HG02588 (cell line): ENCODE results near the gene CRY1.
"Not testable (repeated sequence)": the region's sequence is repeated elsewhere in the genome, so short reads cannot be mapped to it uniquely, and the experiment has no call there.

Source experiments
- ATAC-seq: cut with Tn5 transposase; IDR thresholded peaks from one replicate; pipeline ENCODE4 v1.9.1; 2021; ENCODE audit warnings: mild to moderate bottlenecking, moderate library complexity; ENCODE audit not compliant: unreplicated experiment

CRY1 gene

GRCh38 chr12:107108995-107109508 is 15.7 kb upstream of the CRY1 start:
- ATAC-seq, result no peak

- not testable (repeated sequence) for ATAC-seq
These were observed 15.0 kb upstream of the CRY1 start for GRCh38 chr12:107108366-107108765.

DNA sequence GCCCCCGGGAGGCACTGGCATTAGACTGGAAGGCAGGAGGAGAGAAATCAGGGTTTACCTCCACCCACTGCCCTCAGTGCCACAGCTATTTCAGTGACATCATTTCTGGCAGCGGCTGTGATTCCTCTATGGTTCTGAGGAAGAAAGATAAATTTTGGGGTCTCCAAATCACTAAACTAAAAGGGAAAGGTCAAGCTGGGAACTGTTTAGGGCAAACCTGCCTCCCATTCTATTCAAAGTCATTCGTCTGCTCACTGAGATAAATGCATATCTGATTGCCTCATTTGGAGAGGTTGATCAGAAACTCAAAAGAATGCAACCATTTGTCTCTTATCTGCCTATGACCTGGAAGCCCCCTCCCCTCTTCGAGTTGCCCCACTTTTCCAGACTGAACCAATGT is 14.0 kb upstream of the CRY1 start:
- no peak for ATAC-seq

DNA sequence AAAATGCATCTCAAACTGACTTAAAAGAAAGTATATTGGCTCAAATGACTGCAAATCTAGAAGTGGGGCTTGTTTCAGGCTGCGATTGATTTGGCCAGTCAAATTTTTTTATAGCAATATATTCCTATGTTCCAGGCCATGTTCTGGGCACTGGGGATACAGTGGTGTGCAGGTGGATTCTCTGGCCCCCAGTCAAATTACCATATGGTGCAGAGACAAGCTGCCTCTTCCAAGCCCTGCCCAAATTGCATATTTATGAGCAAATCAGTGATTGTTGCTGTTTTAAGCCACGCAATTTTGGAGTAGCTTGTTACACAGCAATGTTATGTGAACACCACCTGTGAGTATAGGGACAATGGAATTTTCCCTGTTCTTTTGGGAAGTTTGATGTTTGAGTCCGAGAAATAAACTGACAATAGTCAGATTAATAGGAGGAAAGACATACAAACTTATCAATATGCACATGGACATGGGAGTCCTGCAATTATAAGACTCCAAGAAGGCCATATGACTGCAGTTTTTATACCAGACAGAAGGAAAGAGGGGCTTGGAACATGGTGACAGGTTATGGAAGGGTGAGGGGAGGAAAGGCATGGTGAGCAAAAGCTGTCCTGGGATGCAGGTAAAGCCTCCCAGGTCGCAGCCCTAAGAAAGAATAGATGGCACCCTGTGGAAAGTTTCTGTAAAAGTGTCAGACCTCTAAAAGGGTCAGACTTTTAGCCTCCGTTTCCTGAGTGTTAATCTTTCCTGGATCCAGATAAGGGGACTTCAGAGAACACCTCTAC is 13.1 kb upstream of the CRY1 start:
- no peak for ATAC-seq

DNA sequence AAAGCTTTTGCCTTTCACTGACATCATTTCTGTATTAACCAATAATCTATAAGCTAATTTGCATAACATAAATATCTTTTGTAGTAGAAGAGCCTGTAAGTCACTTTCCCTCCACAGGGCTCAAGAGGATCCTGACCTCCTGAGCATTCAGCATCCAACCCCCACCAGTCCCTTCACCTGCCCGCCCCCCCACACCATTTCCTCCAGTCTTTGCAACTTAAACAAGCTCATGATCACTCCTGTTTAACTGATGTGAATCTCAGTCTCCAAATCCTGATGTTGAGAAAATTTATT is 12.0 kb upstream of the CRY1 start:
- ATAC-seq, result no peak

DNA sequence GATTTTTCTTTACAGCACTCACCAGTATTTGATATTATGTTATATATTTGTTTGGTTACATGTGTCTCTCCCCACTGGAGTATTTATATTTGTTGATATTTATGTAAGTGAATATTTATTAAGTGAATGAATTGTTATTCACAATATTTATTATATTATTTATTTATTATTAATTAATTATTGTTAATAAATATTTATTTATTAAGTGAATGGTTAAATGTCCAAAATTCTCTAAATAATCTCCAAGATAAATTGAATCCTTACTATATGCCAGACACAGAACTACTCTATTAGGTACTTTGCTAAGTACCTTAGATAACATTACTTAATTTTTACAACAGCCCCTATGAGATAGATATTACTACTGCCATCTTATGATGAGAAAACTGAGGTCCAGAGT is 10.2 kb upstream of the CRY1 start:
- no peak for ATAC-seq

DNA sequence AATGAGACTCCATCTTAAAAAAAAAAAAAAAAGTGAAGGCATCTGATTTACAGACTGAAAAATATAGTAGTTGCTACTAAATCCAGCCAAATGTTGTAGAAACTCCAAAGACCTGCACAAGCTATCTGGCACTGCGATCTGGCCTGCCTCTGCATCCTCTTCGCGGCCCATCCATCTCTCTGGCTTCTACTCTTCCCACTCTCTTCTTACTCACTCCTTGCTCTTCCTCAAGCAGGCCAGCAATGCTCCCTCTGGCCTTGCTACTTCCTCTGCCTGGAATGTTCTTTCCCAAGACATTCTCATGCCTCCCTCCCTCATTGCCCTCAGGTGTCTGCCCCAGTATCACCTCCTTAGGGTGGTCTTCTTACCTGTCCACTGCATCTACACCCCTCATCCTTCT is 9.7 kb upstream of the CRY1 start:
- ATAC-seq, result no peak

DNA sequence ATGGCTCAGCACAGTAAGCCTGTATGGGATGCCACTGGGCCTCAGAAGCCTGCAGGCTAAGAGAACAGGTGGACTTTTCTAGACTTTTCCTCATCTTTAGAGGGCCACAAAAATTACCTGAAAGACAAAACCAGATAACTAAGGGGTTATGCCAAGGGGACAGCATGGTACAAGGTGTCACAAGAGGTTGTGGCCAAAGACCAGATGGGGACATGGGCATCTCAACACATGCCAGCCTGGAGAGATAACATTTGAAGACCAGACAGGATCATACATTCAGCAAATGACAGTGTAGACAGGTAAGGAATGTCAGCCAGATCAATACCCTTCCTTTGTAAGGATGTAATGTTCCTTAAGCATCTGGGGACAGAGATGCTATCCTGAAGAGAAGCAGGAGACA is 8.9 kb upstream of the CRY1 start:
- no peak for ATAC-seq

DNA sequence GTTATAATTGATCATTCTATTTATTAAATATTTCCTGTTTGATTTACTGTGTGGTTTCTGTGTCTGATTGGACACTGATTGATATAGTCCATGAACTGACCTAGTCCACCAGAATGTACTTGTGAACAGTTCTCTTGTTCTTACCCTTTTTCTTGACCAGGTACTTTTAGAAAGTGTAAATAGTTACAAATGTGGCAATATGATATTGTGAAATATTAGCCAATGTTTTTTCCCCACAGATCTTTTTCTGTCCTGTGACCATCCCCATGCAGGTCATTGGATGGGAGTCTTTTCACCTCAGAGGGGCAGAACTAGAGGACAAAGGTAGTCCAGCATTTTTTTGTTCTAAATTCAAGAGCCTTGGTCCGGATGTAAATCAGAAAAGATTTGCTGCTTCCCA is 8.3 kb upstream of the CRY1 start:
- ATAC-seq, result no peak

- ATAC-seq, result no peak
These were observed 6.6 kb upstream of the CRY1 start for GRCh38 chr12:107099917-107100316.

DNA sequence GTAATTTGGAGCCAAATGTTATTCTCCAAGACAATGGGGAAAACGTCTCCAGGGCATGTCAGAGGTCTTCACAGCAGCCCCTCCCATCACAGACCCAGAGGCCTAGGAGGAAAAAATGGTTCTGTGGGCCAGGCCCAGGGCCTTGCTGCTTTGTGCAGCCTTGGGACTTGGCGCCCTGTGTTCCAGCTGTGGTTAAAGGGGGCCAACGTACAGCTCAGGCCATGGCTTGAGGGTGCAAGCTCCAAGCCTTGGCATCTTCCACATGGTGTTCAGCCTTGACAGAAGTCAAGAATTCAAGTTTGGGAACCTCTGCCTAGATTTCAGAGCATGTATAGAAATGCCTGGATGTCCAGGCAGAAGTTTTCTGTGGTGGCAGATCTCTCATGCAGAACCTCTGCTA is 3.2 kb upstream of the CRY1 start:
- ATAC-seq, result no peak

DNA sequence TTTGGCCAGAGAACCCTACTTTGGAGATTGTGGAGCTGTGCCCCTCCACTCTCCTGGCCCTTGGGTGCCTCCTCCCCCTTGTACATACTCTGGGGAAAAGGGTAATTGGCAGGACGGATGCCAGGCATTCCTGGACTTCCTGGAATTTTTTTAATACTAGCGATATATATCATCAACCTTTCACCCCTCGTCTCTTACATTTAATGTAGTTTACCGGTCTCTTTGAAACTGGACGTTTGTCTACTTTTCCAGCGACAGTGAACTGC is 767 bp upstream of the CRY1 start:
- no peak for ATAC-seq

DNA sequence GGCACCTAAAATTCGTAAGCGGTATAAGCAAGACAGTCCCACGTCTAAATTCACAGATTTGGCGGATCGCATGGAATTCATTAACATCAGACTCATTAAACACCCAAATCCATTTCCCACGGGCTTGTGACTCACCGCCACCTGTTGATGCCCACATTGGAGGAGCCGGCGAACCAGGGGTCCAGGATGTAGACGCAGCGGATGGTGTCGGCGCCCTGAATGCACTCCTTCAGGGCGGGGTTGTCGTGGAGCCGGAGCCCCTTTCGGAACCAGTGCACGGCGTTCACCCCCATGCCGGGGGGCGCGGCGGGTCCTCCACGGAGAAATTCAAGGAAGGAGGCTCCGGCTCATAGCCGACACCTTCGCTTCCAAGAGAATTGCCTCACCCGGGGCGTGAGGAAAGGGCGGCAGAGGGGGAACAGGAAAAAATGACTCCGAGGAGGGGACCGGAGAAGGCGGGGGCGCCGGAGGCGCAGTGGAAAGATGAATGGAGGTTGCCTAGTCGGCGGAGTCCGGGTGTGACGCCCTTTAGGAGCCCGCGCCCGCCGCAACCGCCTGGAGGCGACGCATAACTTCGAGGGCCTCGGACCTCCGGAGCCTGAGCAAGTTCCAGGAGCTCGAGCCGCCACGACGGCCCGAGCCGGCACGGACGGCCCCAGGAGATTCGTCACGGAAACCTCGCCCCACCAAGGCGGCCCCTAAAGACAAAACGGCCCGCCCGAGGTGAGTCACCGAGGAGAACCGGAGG is 506 bp downstream of the CRY1 start:
- peak; percentile 23 for ATAC-seq

GRCh38 chr12:107091989-107092641 is 1.2 kb downstream of the CRY1 start:
- no peak for ATAC-seq

DNA sequence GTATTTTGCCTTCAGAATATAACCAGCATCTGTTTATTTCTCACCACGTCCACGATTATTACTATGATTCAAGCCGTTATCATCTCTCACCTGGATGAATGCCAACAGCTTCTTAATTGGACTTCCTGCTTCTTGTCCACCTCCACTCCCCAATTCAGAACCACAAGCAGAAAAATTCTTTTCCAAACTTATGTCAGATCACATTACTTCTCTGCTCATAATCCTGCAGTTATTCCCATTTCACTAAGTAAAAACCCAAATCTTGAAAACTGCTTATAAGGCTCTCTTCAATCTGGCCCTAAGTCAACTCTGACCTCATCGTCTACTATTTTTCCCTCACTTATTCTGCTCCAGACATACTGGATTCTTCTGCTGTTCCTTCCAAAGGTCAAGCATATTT is 2.0 kb downstream of the CRY1 start:
- ATAC-seq, result no peak

DNA sequence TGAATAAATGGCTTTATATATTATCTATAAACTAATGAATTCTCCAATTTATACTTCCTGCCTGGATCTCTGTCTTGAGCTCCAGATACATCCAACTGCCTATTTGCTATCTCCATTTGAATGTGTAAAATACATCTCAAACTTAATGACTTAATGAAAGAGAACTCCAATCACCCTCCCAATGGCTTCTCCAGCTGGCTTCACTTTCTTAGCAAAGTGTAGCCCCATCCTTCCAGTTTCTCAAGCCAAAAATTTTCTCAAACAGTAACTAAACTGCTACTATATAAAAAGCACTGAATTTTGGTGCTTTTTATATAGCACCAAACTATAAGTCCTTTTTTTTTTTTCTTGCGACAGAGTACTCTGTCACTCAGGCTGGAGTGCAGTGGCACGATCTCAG is 2.6 kb downstream of the CRY1 start:
- ATAC-seq, result no peak

DNA sequence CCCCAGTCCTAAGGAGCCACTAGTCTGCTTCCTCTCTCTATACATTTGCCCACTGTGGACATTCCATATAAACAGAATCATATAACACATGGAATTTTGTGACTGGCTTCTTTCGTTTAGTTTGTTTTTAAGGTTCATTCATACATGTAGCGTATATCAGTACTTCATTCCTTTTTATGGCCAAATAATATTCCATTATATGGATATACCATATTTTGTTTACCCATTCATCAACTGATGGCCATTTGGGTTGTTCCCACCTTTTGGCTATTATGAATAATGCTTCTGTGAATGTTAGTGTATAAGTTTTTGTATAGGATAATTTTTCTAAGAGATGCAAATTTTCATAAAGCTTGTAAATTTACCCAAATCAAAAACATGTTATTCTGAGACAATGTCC is 4.4 kb downstream of the CRY1 start:
- no peak for ATAC-seq

- ATAC-seq, result no peak
These were observed 7.0 kb downstream of the CRY1 start for GRCh38 chr12:107086314-107086713.

- ATAC-seq, result no peak
These were observed 11.6 kb downstream of the CRY1 start for GRCh38 chr12:107081778-107082177.

DNA sequence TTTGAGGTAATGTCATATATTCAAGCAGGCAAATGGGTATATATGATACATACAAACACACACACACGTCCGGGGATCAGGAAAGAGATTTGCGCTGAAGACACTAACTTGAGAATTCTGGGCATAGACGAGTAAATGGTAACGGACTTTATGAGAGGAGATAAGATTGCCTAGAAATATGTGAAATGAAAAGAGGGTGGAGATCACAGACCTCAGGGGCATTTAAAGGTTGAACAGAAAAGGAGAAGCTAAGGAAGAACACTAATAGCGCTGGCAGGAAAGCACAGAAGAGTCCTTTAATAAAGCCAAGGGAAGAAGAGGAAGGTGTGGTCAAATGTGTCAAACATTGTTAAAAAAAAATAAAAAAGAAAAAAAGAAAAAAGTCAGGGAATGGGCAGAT is 13.1 kb downstream of the CRY1 start:
- no peak for ATAC-seq

DNA sequence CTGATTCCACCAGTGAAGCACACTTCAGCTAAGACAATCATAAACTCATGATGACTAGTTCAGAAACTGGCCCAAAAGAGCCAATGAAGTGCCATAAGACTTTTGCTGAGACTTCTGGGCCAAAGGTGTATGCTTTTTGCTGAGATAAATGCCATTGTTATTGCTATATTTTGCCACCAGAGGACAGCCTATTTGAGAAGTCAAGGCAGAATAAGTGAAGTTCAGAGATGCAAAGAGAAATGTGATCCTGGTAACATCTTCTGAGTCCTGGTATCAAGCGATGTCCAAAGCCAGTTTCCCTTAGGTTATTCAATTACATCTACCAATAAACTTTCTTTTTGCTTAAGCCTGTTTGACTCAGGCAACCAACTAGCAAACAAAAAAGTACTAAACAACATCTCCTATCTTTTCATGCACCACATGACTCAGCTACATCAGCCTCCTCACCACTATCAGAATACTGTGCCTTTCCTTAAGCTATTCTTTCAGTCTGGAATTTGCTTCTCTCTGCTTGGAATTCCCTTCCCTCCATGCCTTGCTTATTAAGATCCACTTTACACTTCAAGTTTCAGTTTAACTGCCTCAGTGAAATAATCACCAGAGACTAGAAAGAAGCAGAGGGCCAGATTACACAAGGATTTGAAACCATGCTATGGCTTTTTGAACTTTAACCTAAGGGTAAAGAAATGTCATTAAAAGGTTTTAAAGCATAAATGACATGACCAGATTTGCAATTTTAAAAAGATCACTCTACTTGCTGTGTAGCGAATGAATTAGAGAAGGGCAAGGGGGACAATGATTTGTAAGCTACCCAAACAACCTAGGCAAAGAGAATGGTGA is 14.0 kb downstream of the CRY1 start:
- ATAC-seq, result no peak
